ENCODE results near the gene HYLS1. TPM values are rescaled to one million over a fixed set of nuclear protein-coding genes. Genes with fewer than 3 reads are reported as not detected.
"Not testable (repeated sequence)": the region's sequence is repeated elsewhere in the genome, so short reads cannot be mapped to it uniquely, and the experiment has no call there.

The HYLS1 gene
- total RNA-seq, 4 donors from 2014 or later, result 0.26 to 10.9 (median 4.2) TPM

- DNase-seq, result no peak
Measured at GRCh38 chr11:125903711-125904659, 16.5 kb downstream of the HYLS1 start, which contains the start of gene DDX25. Gene DDX25 (plus strand): TSS chr11:125904508. CDS start chr11:125904518, 10 bp downstream.

GRCh38 chr11:125904678-125905077 lies 17.2 kb downstream of the HYLS1 start:
- Histone ChIP-seq H3K36me3 (no peaks in the 10 kb centered on the region), H3K27ac (no peak overlapping the region), H3K4me1 (peaks cover 0 to 9% of the 10 kb centered on the region in 2 donors), H3K9me3 (no peaks in the 10 kb centered on the region), H3K27me3 (peaks cover 10 to 20% of the 10 kb centered on the region in 2 donors), H3K4me3 (no peak overlapping the region)
- intact Hi-C loops (cut with DNase I; ENCODE audit: low total_unique reads), result no loop called here
- TF ChIP-seq CTCF (IDR thresholded peaks at IDR 0.05) (no peak), POLR2A (IDR thresholded peaks at IDR 0.05) (no peak)
- DNase-seq, result no peak

More at GRCh38 chr11:125903711-125904659, 16.5 kb downstream of the HYLS1 start, which contains the start of gene DDX25:
- peaks cover 10 to 20% of the 10 kb centered on the region in 2 donors for H3K27me3 ChIP-seq
- no peaks in the 10 kb centered on the region for H3K36me3 ChIP-seq
- no peaks in the 10 kb centered on the region for H3K9me3 ChIP-seq
- H3K27ac ChIP-seq, result no peak within 1 kb of the TSS
- no peak for TF ChIP-seq POLR2A (IDR thresholded peaks at IDR 0.05)
- TF ChIP-seq CTCF (IDR thresholded peaks at IDR 0.05), result no peak
- H3K4me3 ChIP-seq, result peak within 1 kb of the TSS; percentile 41 to 55
- peaks cover 0 to 9% of the 10 kb centered on the region in 2 donors for H3K4me1 ChIP-seq
- intact Hi-C loops (cut with DNase I; ENCODE audit: low total_unique reads), result no loop called here

GRCh38 chr11:125910226-125910849 lies 22.9 kb downstream of the HYLS1 start:
- Histone ChIP-seq H3K4me1 (no peaks in the 10 kb centered on the region), H3K36me3 (no peaks in the 10 kb centered on the region), H3K27me3 (peaks cover 0 to 9% of the 10 kb centered on the region in 2 donors), H3K27ac (no peak overlapping the region), H3K4me3 (no peak overlapping the region), H3K9me3 (no peaks in the 10 kb centered on the region)
- intact Hi-C loops (cut with DNase I; ENCODE audit: low total_unique reads), result no loop called here
- no peak for DNase-seq
- TF ChIP-seq POLR2A (IDR thresholded peaks at IDR 0.05) (no peak), CTCF (IDR thresholded peaks at IDR 0.05) (no peak)

GRCh38 chr11:125914601-125915000 lies 27.1 kb downstream of the HYLS1 start:
- H3K27me3 ChIP-seq; H3K27ac ChIP-seq; H3K36me3 ChIP-seq; DNase-seq; H3K4me3 ChIP-seq; intact Hi-C loops (cut with DNase I; ENCODE audit: low total_unique reads); H3K4me1 ChIP-seq; H3K9me3 ChIP-seq: not testable (repeated sequence)

- no peak overlapping the region for H3K27ac ChIP-seq
- intact Hi-C loops (cut with DNase I; ENCODE audit: low total_unique reads), result no loop called here
- no peak for DNase-seq
- H3K9me3 ChIP-seq, result no peaks in the 10 kb centered on the region
- no peaks in the 10 kb centered on the region for H3K27me3 ChIP-seq
- H3K4me1 ChIP-seq, result no peaks in the 10 kb centered on the region
- no peak overlapping the region for H3K4me3 ChIP-seq
- TF ChIP-seq CTCF (IDR thresholded peaks at IDR 0.05) (no peak), POLR2A (IDR thresholded peaks at IDR 0.05) (no peak)
- no peaks in the 10 kb centered on the region for H3K36me3 ChIP-seq
Measured at GRCh38 chr11:125916683-125917347, 29.3 kb downstream of the HYLS1 start.
